ENCODE data around the gene SUMO3.

The SUMO3 gene

GRCh38 chr21:44813149-44813548, 4.7 kb downstream of the SUMO3 start:
- DNase-seq (ENCODE audit: low read depth in 1 of 2, low spot score in 1 of 2): no peak
- no peak overlapping the region for H3K27ac ChIP-seq (replicated peaks)
- no peak overlapping the region for H3K4me3 ChIP-seq (replicated peaks; ENCODE audit: insufficient read depth, low read length)
- H3K27me3 ChIP-seq (ENCODE audit: insufficient read depth, poor library complexity, severe bottlenecking): no peaks in the 10 kb centered on the region
- no peak for TF ChIP-seq POLR2AphosphoS5 (IDR thresholded peaks at IDR 0.05; ENCODE audit: low read depth)
- no peak for TF ChIP-seq CTCF (IDR thresholded peaks at IDR 0.05; ENCODE audit: insufficient read depth, low read length)
- TF ChIP-seq REST (IDR thresholded peaks at IDR 0.05; ENCODE audit: insufficient replicate concordance, low read depth): no peak
- no peak for TF ChIP-seq SPI1 (IDR thresholded peaks at IDR 0.05; ENCODE audit: borderline replicate concordance, low read depth)
- TF ChIP-seq GABPA (IDR thresholded peaks at IDR 0.05; ENCODE audit: low read depth): no peak

GRCh38 chr21:44812640-44813039, 5.2 kb downstream of the SUMO3 start:
- no peak overlapping the region for H3K27ac ChIP-seq (replicated peaks)
- no peak for DNase-seq (ENCODE audit: low read depth in 1 of 2, low spot score in 1 of 2)
- no peaks in the 10 kb centered on the region for H3K27me3 ChIP-seq (ENCODE audit: insufficient read depth, poor library complexity, severe bottlenecking)
- no peak for TF ChIP-seq GABPA (IDR thresholded peaks at IDR 0.05; ENCODE audit: low read depth)
- no peak for TF ChIP-seq SPI1 (IDR thresholded peaks at IDR 0.05; ENCODE audit: borderline replicate concordance, low read depth)
- no peak for TF ChIP-seq POLR2AphosphoS5 (IDR thresholded peaks at IDR 0.05; ENCODE audit: low read depth)
- TF ChIP-seq CTCF (IDR thresholded peaks at IDR 0.05; ENCODE audit: insufficient read depth, low read length): no peak
- no peak for TF ChIP-seq REST (IDR thresholded peaks at IDR 0.05; ENCODE audit: insufficient replicate concordance, low read depth)
- no peak overlapping the region for H3K4me3 ChIP-seq (replicated peaks; ENCODE audit: insufficient read depth, low read length)

GRCh38 chr21:44810779-44811178, 7.1 kb downstream of the SUMO3 start:
- no peak overlapping the region for H3K27ac ChIP-seq (replicated peaks)
- no peak overlapping the region for H3K4me3 ChIP-seq (replicated peaks; ENCODE audit: insufficient read depth, low read length)
- no peak for DNase-seq (ENCODE audit: low read depth in 1 of 2, low spot score in 1 of 2)
- TF ChIP-seq SPI1 (IDR thresholded peaks at IDR 0.05; ENCODE audit: borderline replicate concordance, low read depth): no peak
- TF ChIP-seq REST (IDR thresholded peaks at IDR 0.05; ENCODE audit: insufficient replicate concordance, low read depth): no peak
- TF ChIP-seq GABPA (IDR thresholded peaks at IDR 0.05; ENCODE audit: low read depth): no peak
- TF ChIP-seq POLR2AphosphoS5 (IDR thresholded peaks at IDR 0.05; ENCODE audit: low read depth): no peak
- TF ChIP-seq CTCF (IDR thresholded peaks at IDR 0.05; ENCODE audit: insufficient read depth, low read length): no peak
- H3K27me3 ChIP-seq (ENCODE audit: insufficient read depth, poor library complexity, severe bottlenecking): no peaks in the 10 kb centered on the region

All from HL-60 (cell line).